GM19463 (cell line): ENCODE measurements around the gene SAA2.
"Not testable (repeated sequence)": the region's sequence is repeated elsewhere in the genome, so short reads cannot be mapped to it uniquely, and the experiment has no call there.

Source experiments
- ATAC-seq: cut with Tn5 transposase; IDR thresholded peaks from one replicate; pipeline ENCODE4 v1.9.1; 2021; ENCODE audit warnings: mild to moderate bottlenecking, moderate library complexity; ENCODE audit not compliant: unreplicated experiment

Gene SAA2

DNA sequence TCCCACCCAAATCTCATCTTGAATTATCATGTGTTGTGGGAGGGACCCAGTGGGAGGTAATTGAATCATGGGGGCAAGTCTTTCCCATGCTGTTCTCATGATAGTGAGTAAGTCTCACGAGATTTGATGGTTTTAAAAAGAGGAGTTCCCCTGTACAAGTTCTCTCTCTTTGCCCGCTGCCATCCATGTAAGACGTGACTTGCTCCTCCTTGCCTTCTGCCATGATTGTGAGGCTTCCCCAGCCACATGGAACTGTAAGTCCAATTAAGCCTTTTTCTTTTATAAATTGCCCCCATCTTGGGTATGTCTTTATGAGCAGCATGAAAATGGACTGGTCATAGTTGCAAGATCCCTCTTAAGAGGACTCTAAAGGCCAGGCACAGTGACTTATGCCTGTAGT is 50.7 kb downstream of the SAA2 start:
- ATAC-seq: not testable (repeated sequence)

DNA sequence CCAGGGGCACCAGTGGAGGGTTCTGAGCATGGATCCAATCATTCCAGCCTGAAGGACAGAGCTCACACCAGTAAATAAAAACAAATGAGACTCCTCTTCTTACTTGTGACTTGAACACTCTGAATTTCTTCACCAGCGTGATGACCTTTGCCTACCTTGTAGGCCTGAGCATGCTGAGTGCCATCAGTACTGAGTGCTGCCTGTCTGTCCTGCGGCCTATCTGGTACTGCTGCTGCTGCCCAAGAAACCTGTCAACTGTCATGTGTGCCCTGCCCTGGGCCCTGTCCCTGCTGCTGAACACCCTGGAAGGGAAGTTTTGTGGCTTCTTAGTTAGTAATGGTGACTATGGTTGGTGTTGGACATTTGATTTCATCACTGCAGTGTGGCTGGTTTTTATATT is 51.9 kb downstream of the SAA2 start:
- ATAC-seq: no peak
